Osteoblast (primary cell): ENCODE data around the gene DENND1A. TPM values are rescaled to one million over a fixed set of nuclear protein-coding genes. Genes with fewer than 3 reads are reported as not detected.

Experiments used
- DNase-seq: peaks from one replicate; pipeline ENCODE4 v3.0.0; 2011; ENCODE audit warnings: low spot score, mixed read lengths; ENCODE audit not compliant: insufficient read length; ENCODE audit errors: missing footprints
- H2AFZ ChIP-seq: 2 replicates; pipeline ENCODE4 v1.6.0; 2011; ENCODE audit warnings: mild to moderate bottlenecking, low read length
- H3K27ac ChIP-seq: 2 replicates; pipeline ENCODE4 v1.5.1; 2011; ENCODE audit warnings: mild to moderate bottlenecking, low read depth, low read length, moderate library complexity
- H3K27me3 ChIP-seq: 2 replicates; pipeline ENCODE4 v1.6.0; 2012; ENCODE audit warnings: mild to moderate bottlenecking, control low read depth, inconsistent platforms, low read length, moderate library complexity; ENCODE audit not compliant: insufficient read depth
- H3K36me3 ChIP-seq: 2 replicates; pipeline ENCODE4 v1.5.1; 2011; ENCODE audit warnings: mild to moderate bottlenecking, low read length, control low read depth, moderate library complexity; ENCODE audit not compliant: insufficient read depth
- H3K4me1 ChIP-seq: 2 replicates; pipeline ENCODE4 v1.5.1; 2011; ENCODE audit warnings: mild to moderate bottlenecking, low read length, control low read depth, moderate library complexity; ENCODE audit not compliant: insufficient read depth
- H3K4me2 ChIP-seq: 2 replicates; pipeline ENCODE4 v1.6.0; 2011; ENCODE audit warnings: mild to moderate bottlenecking, low read length; ENCODE audit not compliant: insufficient read depth
- H3K4me3 ChIP-seq: fragments of 200-600 bp; sonication (generic); 3 replicates; pipeline ENCODE4 v1.5.1; 2012; ENCODE audit warnings: mild to moderate bottlenecking, low read length, inconsistent platforms; ENCODE audit not compliant: insufficient read depth
- H3K79me2 ChIP-seq: 2 replicates; pipeline ENCODE4 v1.6.0; 2012; ENCODE audit warnings: mild to moderate bottlenecking, low read length, control low read depth, inconsistent platforms; ENCODE audit not compliant: insufficient read depth
- H3K9me3 ChIP-seq: 2 replicates; pipeline ENCODE4 v1.5.1; 2011; ENCODE audit warnings: low read depth, low read length, control low read depth
- H4K20me1 ChIP-seq: 2 replicates; pipeline ENCODE4 v1.6.0; 2012; ENCODE audit warnings: mild to moderate bottlenecking, low read length, control low read depth; ENCODE audit not compliant: insufficient read depth
- CTCF ChIP-seq: IDR thresholded peaks from 2 replicates; pipeline ENCODE4 v1.5.1; 2011; ENCODE audit warnings: mild to moderate bottlenecking, low read depth, low read length, moderate library complexity; ENCODE audit errors: extremely low read depth
- total RNA-seq: library from RNA; depleted of rRNA; stranded (reverse); fragments of >200 nt; gene quantifications from 2 replicates; pipeline ENCODE4 v1.2.3, GENCODE V29; 2012

DENND1A gene
- total RNA-seq, 1 donor = 14.1 TPM

GRCh38 chr9:123649909-123650308 is 280.0 kb downstream of the DENND1A start:
- H3K9me3 ChIP-seq = no peaks in the 10 kb centered on the region
- H3K4me2 ChIP-seq = no peak overlapping the region
- no peak for TF ChIP-seq CTCF
- no peak overlapping the region for H2AFZ ChIP-seq
- no peak for DNase-seq
- H3K4me1 ChIP-seq = no peaks in the 10 kb centered on the region
- no peak overlapping the region for H3K27ac ChIP-seq
- H3K4me3 ChIP-seq = no peak overlapping the region
- no peaks in the 10 kb centered on the region for H4K20me1 ChIP-seq
- no peaks in the 10 kb centered on the region for H3K36me3 ChIP-seq
- H3K79me2 ChIP-seq = no peaks in the 10 kb centered on the region
- no peaks in the 10 kb centered on the region for H3K27me3 ChIP-seq

GRCh38 chr9:123647145-123647544 is 282.8 kb downstream of the DENND1A start:
- Histone ChIP-seq H3K4me1 (no peaks in the 10 kb centered on the region), H3K4me3 (no peak overlapping the region), H3K36me3 (no peaks in the 10 kb centered on the region), H4K20me1 (no peaks in the 10 kb centered on the region), H3K9me3 (no peaks in the 10 kb centered on the region), H3K4me2 (no peak overlapping the region), H3K27me3 (no peaks in the 10 kb centered on the region), H3K27ac (no peak overlapping the region), H3K79me2 (no peaks in the 10 kb centered on the region), H2AFZ (no peak overlapping the region)
- no peak for DNase-seq
- no peak for TF ChIP-seq CTCF

GRCh38 chr9:123645762-123646161 is 284.2 kb downstream of the DENND1A start:
- Histone ChIP-seq H2AFZ (no peak overlapping the region), H3K79me2 (no peaks in the 10 kb centered on the region), H3K4me2 (no peak overlapping the region), H4K20me1 (peaks cover 2% of the 10 kb centered on the region), H3K27ac (no peak overlapping the region), H3K4me1 (no peaks in the 10 kb centered on the region), H3K9me3 (no peaks in the 10 kb centered on the region), H3K27me3 (no peaks in the 10 kb centered on the region), H3K36me3 (no peaks in the 10 kb centered on the region), H3K4me3 (no peak overlapping the region)
- no peak for TF ChIP-seq CTCF
- DNase-seq = no peak

- DNase-seq = no peak
- Histone ChIP-seq H3K36me3 (no peaks in the 10 kb centered on the region), H3K4me3 (no peak overlapping the region), H2AFZ (no peak overlapping the region), H3K4me1 (no peaks in the 10 kb centered on the region), H3K4me2 (no peak overlapping the region), H3K79me2 (no peaks in the 10 kb centered on the region), H3K27me3 (no peaks in the 10 kb centered on the region), H4K20me1 (peaks cover 2% of the 10 kb centered on the region), H3K9me3 (no peaks in the 10 kb centered on the region), H3K27ac (no peak overlapping the region)
- no peak for TF ChIP-seq CTCF
Measured at GRCh38 chr9:123645126-123645525, 284.8 kb downstream of the DENND1A start.
